DOHH2 (cell line): ENCODE results near the gene LGALS9.

Source experiments
- H3F3A ChIP-seq: fragments of 200-600 bp; sonication (generic), shearing (Covaris generic); 2 replicates; pipeline ENCODE4 v1.6.0; 2016; ENCODE audit warnings: antibody characterized with exemption, mild to moderate bottlenecking; ENCODE audit not compliant: control insufficient read depth, insufficient read depth
- H3K27ac ChIP-seq: fragments of 200-600 bp; sonication (generic); 2 replicates; pipeline ENCODE4 v1.5.1; 2014; ENCODE audit warnings: low read depth, mild to moderate bottlenecking, low read length, moderate library complexity
- H3K27me3 ChIP-seq: fragments of 200-600 bp; sonication (generic); 2 replicates; pipeline ENCODE4 v1.6.1; 2014; ENCODE audit warnings: mild to moderate bottlenecking, low read length, mixed read lengths; ENCODE audit not compliant: control insufficient read depth
- H3K36me3 ChIP-seq: fragments of 200-600 bp; sonication (generic); 2 replicates; pipeline ENCODE4 v1.6.1; 2014; ENCODE audit warnings: mild to moderate bottlenecking, low read length, moderate library complexity, mixed read lengths; ENCODE audit not compliant: control insufficient read depth
- H3K4me1 ChIP-seq: fragments of 200-600 bp; sonication (generic); 2 replicates; pipeline ENCODE4 v1.6.1; 2014; ENCODE audit warnings: mild to moderate bottlenecking, low read length, mixed read lengths; ENCODE audit not compliant: control insufficient read depth
- H3K4me2 ChIP-seq: fragments of 200-600 bp; sonication (generic); 2 replicates; pipeline ENCODE4 v1.6.0; 2014; ENCODE audit warnings: mild to moderate bottlenecking, low read length, moderate library complexity
- H3K4me3 ChIP-seq: fragments of 200-600 bp; sonication (generic); 2 replicates; pipeline ENCODE4 v1.5.1; 2014; ENCODE audit warnings: mild to moderate bottlenecking, low read length, mixed read lengths
- H3K79me2 ChIP-seq: fragments of 200-600 bp; sonication (generic); 2 replicates; pipeline ENCODE4 v1.6.1; 2014; ENCODE audit warnings: mild to moderate bottlenecking, low read length, mixed read lengths; ENCODE audit not compliant: control insufficient read depth
- H3K9me2 ChIP-seq: fragments of 200-600 bp; sonication (generic); replicated peaks from 2 replicates; pipeline ENCODE4 v1.6.1; 2014; ENCODE audit warnings: mild to moderate bottlenecking, low read length, mixed read lengths; ENCODE audit not compliant: control insufficient read depth
- H3K9me3 ChIP-seq: fragments of 200-600 bp; sonication (generic); 2 replicates; pipeline ENCODE4 v1.6.1; 2014; ENCODE audit warnings: antibody characterized with exemption, low read length, mixed read lengths; ENCODE audit not compliant: control insufficient read depth, insufficient read depth
- H4K20me1 ChIP-seq: fragments of 200-600 bp; sonication (generic); 2 replicates; pipeline ENCODE4 v1.6.0; 2014; ENCODE audit warnings: low read depth, mild to moderate bottlenecking, antibody characterized with exemption, low read length, moderate library complexity; ENCODE audit not compliant: control insufficient read depth, insufficient read depth
- CTCF ChIP-seq: fragments of 200-600 bp; sonication (generic); IDR thresholded peaks from one replicate; pipeline ENCODE4 v1.5.1; 2014; ENCODE audit warnings: antibody characterized with exemption, mild to moderate bottlenecking, low read depth, low read length; ENCODE audit not compliant: poor library complexity, severe bottlenecking
- EZH2phosphoT487 ChIP-seq: fragments of 200-600 bp; sonication (generic); IDR thresholded peaks from 2 replicates; pipeline ENCODE4 v1.6.1; 2017; ENCODE audit warnings: borderline replicate concordance, mild to moderate bottlenecking, antibody characterized with exemption, low read length, moderate library complexity, mixed read lengths

LGALS9 gene

GRCh38 chr17:27610304-27610677 is 20.7 kb upstream of the LGALS9 start:
- Histone ChIP-seq H3K27me3 (peaks cover 5% of the 10 kb centered on the region; the same call in 1 of the 2 replicates), H4K20me1 (no peaks in the 10 kb centered on the region), H3K9me3 (no peaks in the 10 kb centered on the region), H3K4me2 (no peak overlapping the region), H3F3A (no peaks in the 10 kb centered on the region), H3K4me1 (no peaks in the 10 kb centered on the region), H3K9me2 (no peaks in the 10 kb centered on the region), H3K27ac (no peak overlapping the region), H3K4me3 (no peak overlapping the region), H3K79me2 (no peaks in the 10 kb centered on the region), H3K36me3 (no peaks in the 10 kb centered on the region)
- TF ChIP-seq CTCF: no peak
- no peak for TF ChIP-seq EZH2phosphoT487

GRCh38 chr17:27612160-27612770 is 18.7 kb upstream of the LGALS9 start:
- Histone ChIP-seq H3K27me3 (peaks cover 5% of the 10 kb centered on the region; the same call in 1 of the 2 replicates), H3K36me3 (no peaks in the 10 kb centered on the region), H4K20me1 (no peaks in the 10 kb centered on the region), H3K9me2 (no peaks in the 10 kb centered on the region), H3K9me3 (no peaks in the 10 kb centered on the region), H3K4me2 (no peak overlapping the region), H3K4me3 (no peak overlapping the region), H3K27ac (no peak overlapping the region), H3K79me2 (no peaks in the 10 kb centered on the region), H3K4me1 (no peaks in the 10 kb centered on the region), H3F3A (no peaks in the 10 kb centered on the region)
- TF ChIP-seq EZH2phosphoT487: no peak
- no peak for TF ChIP-seq CTCF

- peaks cover 5% of the 10 kb centered on the region; the same call in 1 of the 2 replicates for H3K27me3 ChIP-seq
- TF ChIP-seq CTCF: no peak
- TF ChIP-seq EZH2phosphoT487: no peak
- H3K27ac ChIP-seq: no peak overlapping the region
- no peak overlapping the region for H3K4me2 ChIP-seq
- H3F3A ChIP-seq: no peaks in the 10 kb centered on the region
- no peaks in the 10 kb centered on the region for H3K79me2 ChIP-seq
- H3K36me3 ChIP-seq: no peaks in the 10 kb centered on the region
- no peaks in the 10 kb centered on the region for H4K20me1 ChIP-seq
- H3K4me3 ChIP-seq: no peak overlapping the region
- H3K9me2 ChIP-seq: no peaks in the 10 kb centered on the region
- H3K4me1 ChIP-seq: no peaks in the 10 kb centered on the region
- no peaks in the 10 kb centered on the region for H3K9me3 ChIP-seq
Measured at GRCh38 chr17:27613433-27613832, 17.6 kb upstream of the LGALS9 start.
